Measurements from ENCODE around the gene HSPBP1.

The HSPBP1 gene

DNA sequence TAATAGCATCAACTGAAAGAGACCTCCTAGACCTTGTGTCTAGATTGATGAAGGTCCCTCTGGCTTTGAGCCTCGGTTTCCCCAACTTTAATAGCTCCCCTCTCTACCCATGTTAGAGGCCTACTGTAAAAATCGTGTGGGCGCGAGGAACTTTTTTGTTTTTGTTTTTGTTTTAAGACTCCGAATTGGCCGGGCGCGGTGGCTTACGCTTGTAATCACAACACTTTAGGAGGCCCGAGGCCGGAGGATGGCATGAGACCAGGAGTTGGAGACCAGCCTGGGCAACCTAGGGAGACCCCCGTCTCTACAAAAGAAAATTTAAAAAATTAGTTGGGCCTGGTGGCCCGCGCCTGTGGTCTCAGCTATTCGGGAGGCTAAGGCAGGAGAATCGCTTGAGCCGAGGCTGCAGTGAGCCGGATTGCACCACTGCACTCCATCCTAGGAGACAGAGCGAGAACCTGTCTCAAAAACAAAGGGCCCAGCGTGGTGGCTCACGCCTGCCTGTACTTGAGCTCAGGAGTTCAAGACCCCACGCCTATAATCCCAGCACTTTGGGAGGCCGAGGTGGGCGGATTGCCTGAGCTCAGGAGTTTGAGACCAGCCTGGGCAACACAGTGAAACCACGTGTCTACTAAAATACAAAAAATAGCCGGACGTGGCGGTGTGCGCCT is 20.2 kb downstream of the HSPBP1 start:
- TF ChIP-seq, protein P1, sequence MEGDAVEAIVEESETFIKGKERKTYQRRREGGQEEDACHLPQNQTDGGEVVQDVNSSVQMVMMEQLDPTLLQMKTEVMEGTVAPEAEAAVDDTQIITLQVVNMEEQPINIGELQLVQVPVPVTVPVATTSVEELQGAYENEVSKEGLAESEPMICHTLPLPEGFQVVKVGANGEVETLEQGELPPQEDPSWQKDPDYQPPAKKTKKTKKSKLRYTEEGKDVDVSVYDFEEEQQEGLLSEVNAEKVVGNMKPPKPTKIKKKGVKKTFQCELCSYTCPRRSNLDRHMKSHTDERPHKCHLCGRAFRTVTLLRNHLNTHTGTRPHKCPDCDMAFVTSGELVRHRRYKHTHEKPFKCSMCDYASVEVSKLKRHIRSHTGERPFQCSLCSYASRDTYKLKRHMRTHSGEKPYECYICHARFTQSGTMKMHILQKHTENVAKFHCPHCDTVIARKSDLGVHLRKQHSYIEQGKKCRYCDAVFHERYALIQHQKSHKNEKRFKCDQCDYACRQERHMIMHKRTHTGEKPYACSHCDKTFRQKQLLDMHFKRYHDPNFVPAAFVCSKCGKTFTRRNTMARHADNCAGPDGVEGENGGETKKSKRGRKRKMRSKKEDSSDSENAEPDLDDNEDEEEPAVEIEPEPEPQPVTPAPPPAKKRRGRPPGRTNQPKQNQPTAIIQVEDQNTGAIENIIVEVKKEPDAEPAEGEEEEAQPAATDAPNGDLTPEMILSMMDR (IDR thresholded peaks at IDR 0.05; ENCODE audit: low read depth, low read length, missing control alignments), result no peak
- DNase-seq (ENCODE audit: extremely low read depth, low read depth), result no peak

DNA sequence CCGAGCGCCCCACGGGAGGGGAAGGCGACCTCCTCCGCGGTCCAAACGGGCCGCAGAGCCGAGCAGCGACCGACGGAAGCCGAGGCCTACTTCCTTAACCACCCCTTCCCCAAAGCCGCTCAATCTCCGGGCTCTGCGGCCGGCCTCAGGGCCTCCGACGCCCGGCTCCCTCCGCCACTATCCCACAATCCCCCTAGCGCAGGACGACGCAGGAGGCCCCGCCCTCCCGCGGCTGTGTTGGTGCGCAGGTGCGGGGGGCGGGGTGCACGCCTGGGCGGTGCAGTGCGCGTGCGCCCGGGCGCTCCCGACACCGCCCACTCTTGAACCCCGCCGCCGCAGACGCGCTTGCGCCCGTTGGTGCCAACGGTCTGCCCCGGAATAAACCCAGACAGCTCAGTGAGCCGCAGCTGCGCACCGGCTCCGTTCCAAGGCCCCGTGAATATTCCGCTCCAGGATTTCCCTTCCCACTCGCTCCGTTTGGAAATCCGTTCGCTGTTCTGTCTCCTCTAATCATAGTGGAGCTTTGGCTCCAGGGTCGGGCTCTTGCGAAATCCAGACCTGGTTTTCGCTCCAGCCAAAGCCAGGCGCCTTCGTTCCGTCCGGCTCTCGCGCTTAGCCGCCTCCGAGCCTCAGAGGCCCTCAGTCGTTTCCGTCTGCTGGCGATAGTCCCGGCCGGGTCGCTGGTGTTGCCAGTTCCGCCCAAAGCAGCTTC is 20.9 kb downstream of the HSPBP1 start, which contains the start of gene PPP6R1:
PPP6R1 (minus strand) TSS at position 190 of the 712 bp plus-strand sequence. CDS start 11,914 bp downstream, outside the sequence.
- peak; percentile 99 for DNase-seq (ENCODE audit: extremely low read depth, low read depth)
- peak within 1 kb of the TSS; percentile 87 for H3K4me3 ChIP-seq (replicated peaks; ENCODE audit: low read depth, low read length)

More for the DNA sequence above, 20.2 kb downstream of the HSPBP1 start:
- peak overlapping the region; percentile 87 for H3K4me3 ChIP-seq (replicated peaks; ENCODE audit: low read depth, low read length)

DNA sequence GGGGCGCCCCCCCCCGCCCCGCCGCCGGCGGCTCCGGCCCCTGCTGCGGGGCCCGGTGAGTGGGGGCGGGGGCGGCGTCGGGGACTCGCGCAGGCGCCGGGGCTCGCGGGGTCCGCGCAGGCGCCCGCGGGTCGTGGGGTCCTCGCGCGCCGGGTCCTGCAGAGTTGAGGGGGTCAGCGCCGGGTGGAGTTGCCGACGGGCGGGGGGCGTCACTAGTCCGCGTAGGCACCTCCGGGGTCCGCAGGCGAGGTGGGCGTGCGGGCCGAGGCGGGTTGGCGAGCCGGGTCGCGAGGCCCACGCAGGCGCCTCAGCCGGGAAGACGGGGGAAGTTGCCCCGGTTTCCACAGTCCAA is 21.5 kb downstream of the HSPBP1 start:
- peak overlapping the region; percentile 87 for H3K4me3 ChIP-seq (replicated peaks; ENCODE audit: low read depth, low read length)
- DNase-seq (ENCODE audit: extremely low read depth, low read depth), result no peak
- TF ChIP-seq, protein P1 (IDR thresholded peaks at IDR 0.05; ENCODE audit: low read depth, low read length, missing control alignments), result no peak

More for the DNA sequence above, 20.9 kb downstream of the HSPBP1 start, which contains the start of gene PPP6R1:
- TF ChIP-seq, protein P1 (IDR thresholded peaks at IDR 0.05; ENCODE audit: low read depth, low read length, missing control alignments), result no peak

DNA sequence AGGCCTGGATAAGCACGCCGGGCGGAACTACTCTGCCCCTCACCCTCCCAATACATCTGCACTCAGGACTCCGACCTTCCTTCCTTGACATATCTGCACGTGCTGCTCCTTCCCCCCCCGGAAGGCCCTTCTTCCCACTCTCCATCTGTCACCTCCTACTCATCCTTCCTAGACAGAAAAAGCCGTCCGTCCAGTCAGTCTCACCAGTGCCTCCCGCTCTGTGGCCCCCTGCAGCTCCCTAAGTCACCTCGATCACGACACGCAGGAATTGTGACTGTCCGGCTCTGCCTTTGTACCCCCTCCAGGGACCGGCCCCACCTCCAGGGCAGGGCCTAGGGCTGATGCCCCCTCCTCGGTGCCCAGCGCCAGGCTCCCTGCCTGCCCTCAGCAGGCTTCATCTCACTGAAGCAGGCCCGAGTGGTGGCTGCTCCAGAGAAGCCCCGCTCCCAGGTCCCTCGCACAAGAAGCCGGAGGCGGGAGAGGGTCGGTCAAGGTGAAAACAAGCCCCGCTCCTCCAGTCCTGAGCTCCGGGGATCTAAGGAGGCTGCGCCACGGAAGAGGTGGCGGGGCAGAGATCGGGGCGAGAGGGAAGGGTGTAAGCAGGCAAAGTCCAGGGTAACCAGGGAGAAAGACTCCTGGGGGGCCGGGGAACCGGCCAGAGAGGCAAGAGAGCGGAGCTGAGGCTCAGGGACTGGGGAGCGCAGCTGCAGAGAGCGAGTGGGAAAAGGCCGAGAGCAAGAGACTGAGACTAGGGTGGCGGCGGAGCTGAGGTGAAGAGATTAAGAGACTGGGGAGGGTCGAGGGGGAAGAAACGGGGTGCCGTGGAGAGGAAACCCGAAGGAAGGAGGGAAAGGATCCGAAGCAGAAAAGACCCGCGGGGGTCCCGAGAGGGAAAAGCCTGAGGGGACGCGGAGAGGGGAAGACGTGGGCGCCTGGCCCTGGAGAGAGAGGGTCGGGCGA is 22.2 kb downstream of the HSPBP1 start:
- TF ChIP-seq, protein P1 (IDR thresholded peaks at IDR 0.05; ENCODE audit: low read depth, low read length, missing control alignments), result no peak
- peak overlapping the region; percentile 87 for H3K4me3 ChIP-seq (replicated peaks; ENCODE audit: low read depth, low read length)
- no peak for DNase-seq (ENCODE audit: extremely low read depth, low read depth)

DNA sequence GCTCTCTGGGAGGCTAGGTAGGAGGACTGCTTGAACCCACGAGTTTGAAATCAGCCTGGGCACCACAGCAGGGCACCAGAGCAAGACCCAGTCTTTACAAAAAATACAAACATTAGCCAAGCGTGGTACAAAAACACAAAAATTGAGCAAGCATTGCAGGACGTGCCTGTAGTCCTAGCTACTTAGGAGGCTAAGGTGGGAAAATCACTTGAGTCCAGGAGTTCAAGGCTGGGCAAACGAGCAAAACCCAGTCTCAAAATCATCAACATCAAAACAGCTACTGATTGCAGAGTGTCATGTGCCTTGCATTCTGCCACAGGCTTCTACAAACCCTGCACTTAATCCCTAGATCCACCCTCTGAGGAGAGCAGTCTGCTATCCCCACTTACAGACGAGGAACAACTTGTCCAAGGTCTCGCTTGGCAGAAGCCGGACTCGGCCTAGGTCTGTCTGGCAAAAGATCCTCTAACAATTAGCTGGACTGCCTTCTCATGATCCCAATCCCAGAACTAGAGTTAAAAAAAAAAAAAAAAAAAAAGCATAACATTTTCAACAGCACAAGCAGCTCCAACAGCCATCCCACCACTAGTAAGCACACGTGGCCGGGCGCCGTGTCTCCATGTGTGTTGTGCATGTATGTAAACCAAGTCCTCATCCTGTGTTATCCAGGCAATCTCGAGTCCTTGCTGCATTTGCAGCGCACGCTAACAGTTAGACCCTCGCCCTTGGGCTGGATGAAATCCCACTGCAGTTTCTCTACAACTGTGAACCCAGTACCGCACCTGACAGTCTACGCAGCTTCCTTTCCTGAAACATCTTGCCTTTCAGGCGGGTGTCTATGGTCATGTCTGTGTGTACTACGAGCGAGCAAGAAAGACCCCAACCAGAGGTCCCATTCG is 23.1 kb downstream of the HSPBP1 start:
- TF ChIP-seq, protein P1 (IDR thresholded peaks at IDR 0.05; ENCODE audit: low read depth, low read length, missing control alignments), result no peak
- peak overlapping the region; percentile 87 for H3K4me3 ChIP-seq (replicated peaks; ENCODE audit: low read depth, low read length)

More for the DNA sequence above, 23.1 kb downstream of the HSPBP1 start:
- no peak for DNase-seq (ENCODE audit: extremely low read depth, low read depth)

Data from HFF-Myc (cell line).